ENCODE results near the gene LIF.

Gene LIF

GRCh38 chr22:30288419-30289140, 42.0 kb upstream of the LIF start:
- H3K36me3 ChIP-seq, result no peaks in the 10 kb centered on the region
- no peak for TF ChIP-seq CTCF (IDR thresholded peaks at IDR 0.05; ENCODE audit: low read depth, low read length)
- H3K4me1 ChIP-seq, result peaks cover 16% of the 10 kb centered on the region
- H3K9me3 ChIP-seq, result no peaks in the 10 kb centered on the region
- no peak for DNase-seq
- H3K4me3 ChIP-seq (ENCODE audit: low read depth, low read length), result peak overlapping the region; percentile 63
- H3K27me3 ChIP-seq, result no peaks in the 10 kb centered on the region

GRCh38 chr22:30287648-30288418, 41.3 kb upstream of the LIF start:
- Histone ChIP-seq H3K9me3 (no peaks in the 10 kb centered on the region), H3K36me3 (no peaks in the 10 kb centered on the region), H3K4me3 (ENCODE audit: low read depth, low read length) (no peak overlapping the region), H3K27me3 (no peaks in the 10 kb centered on the region), H3K4me1 (peaks cover 16% of the 10 kb centered on the region)
- TF ChIP-seq CTCF (IDR thresholded peaks at IDR 0.05; ENCODE audit: low read depth, low read length), result peak; percentile 76
- peak; percentile 84 for DNase-seq

- Histone ChIP-seq H3K4me1 (peaks cover 16% of the 10 kb centered on the region), H3K9me3 (no peaks in the 10 kb centered on the region), H3K36me3 (no peaks in the 10 kb centered on the region), H3K4me3 (ENCODE audit: low read depth, low read length) (no peak overlapping the region), H3K27me3 (no peaks in the 10 kb centered on the region)
- TF ChIP-seq CTCF (IDR thresholded peaks at IDR 0.05; ENCODE audit: low read depth, low read length), result peak; percentile 85
- peak; percentile 83 for DNase-seq
These were observed 40.5 kb upstream of the LIF start for GRCh38 chr22:30286813-30287647.

GRCh38 chr22:30286331-30286730, 39.8 kb upstream of the LIF start:
- TF ChIP-seq CTCF (IDR thresholded peaks at IDR 0.05; ENCODE audit: low read depth, low read length), result no peak
- H3K36me3 ChIP-seq, result no peaks in the 10 kb centered on the region
- H3K9me3 ChIP-seq, result no peaks in the 10 kb centered on the region

GRCh38 chr22:30285846-30286200, 39.3 kb upstream of the LIF start:
- H3K9me3 ChIP-seq, result no peaks in the 10 kb centered on the region
- H3K27me3 ChIP-seq, result no peaks in the 10 kb centered on the region
- no peak for TF ChIP-seq CTCF (IDR thresholded peaks at IDR 0.05; ENCODE audit: low read depth, low read length)
- H3K4me1 ChIP-seq, result peaks cover 13% of the 10 kb centered on the region
- DNase-seq, result no peak
- H3K36me3 ChIP-seq, result no peaks in the 10 kb centered on the region
- H3K4me3 ChIP-seq (ENCODE audit: low read depth, low read length), result no peak overlapping the region

More at GRCh38 chr22:30286331-30286730, 39.8 kb upstream of the LIF start:
- Histone ChIP-seq H3K4me3 (ENCODE audit: low read depth, low read length) (no peak overlapping the region), H3K27me3 (no peaks in the 10 kb centered on the region), H3K4me1 (peaks cover 16% of the 10 kb centered on the region)
- DNase-seq, result no peak
